ENCODE results near the gene DNAJC18. TPM values are rescaled to one million over a fixed set of nuclear protein-coding genes. Genes with fewer than 3 reads are reported as not detected.

Gene DNAJC18
- total and polyA plus RNA-seq, 2 donors (not counting 1 experiment from before 2014, with no cell fraction given): 2.0 to 13.6 TPM

GRCh38 chr5:139474890-139475791 is 35.8 kb upstream of the DNAJC18 start:
- Mint-ChIP-seq H3K9me3 (ENCODE audit: insufficient read depth) (no peaks in the 10 kb centered on the region), H3K27ac (no peak overlapping the region), H3K27me3 (peaks cover 23% of the 10 kb centered on the region), H3K4me1 (peaks cover 16% of the 10 kb centered on the region), H3K4me3 (no peak overlapping the region)
- Histone ChIP-seq H3K4me1 (ENCODE audit: control insufficient read depth in 2 of 2, insufficient read depth in 2 of 2, low read length in 2 of 2) (peaks cover 17 to 20% of the 10 kb centered on the region in 2 donors), H3K4me3 (ENCODE audit: control extremely low read depth in 1 of 5, extremely low read depth in 1 of 5, insufficient read depth in 1 of 5, low read depth in 2 of 5, low read length in 4 of 5) (no peak overlapping the region), H3K79me2 (ENCODE audit: control insufficient read depth, insufficient read depth, low read length) (no peaks in the 10 kb centered on the region), H3K36me3 (replicated peaks in 1 of 2; ENCODE audit: control extremely low read depth in 1 of 2, control insufficient read depth in 1 of 2, extremely low read depth in 1 of 2, insufficient read depth in 2 of 2, low read length in 1 of 2) (no peaks in the 10 kb centered on the region), H3K4me2 (replicated peaks; ENCODE audit: low read depth, low read length, poor library complexity, severe bottlenecking) (no peak overlapping the region), H3K9ac (ENCODE audit: low read length) (no peak overlapping the region), H4K20me1 (ENCODE audit: control insufficient read depth, insufficient read depth, low read length, poor library complexity, severe bottlenecking) (no peaks in the 10 kb centered on the region), H3K27me3 (replicated peaks in 1 of 4; ENCODE audit: control extremely low read depth in 1 of 4, control insufficient read depth in 3 of 4, insufficient read depth in 4 of 4, low read length in 3 of 4) (peaks cover 0 to 24% (median 11%) of the 10 kb centered on the region in 4 experiments), H3K9me3 (ENCODE audit: control extremely low read depth in 1 of 3, control insufficient read depth in 2 of 3, insufficient read depth in 1 of 3, low read length in 2 of 3) (peaks cover 0 to 5% (median 0%) of the 10 kb centered on the region in 3 donors), H2AFZ (ENCODE audit: insufficient read depth, low read depth, low read length, poor library complexity, severe bottlenecking) (no peak overlapping the region), H3K27ac (ENCODE audit: low read length in 2 of 2) (no peak overlapping the region)
- ChIA-PET CTCF (no interaction called here), POLR2A (interaction anchor here (0.6 kb wide), 1 partner anchor 42 kb away, joined by 3 read pairs; no protein-coding TSS in a partner anchor)
- DNase-seq (no peak), ATAC-seq (ENCODE audit: low read depth) (no peak)
- intact Hi-C loops (cut with micrococcal nuclease): no loop called here
- WGBS (ENCODE audit: insufficient coverage): 19% methylated on average over 8 of the region's 13 CpGs
- TF ChIP-seq CTCF (IDR thresholded peaks at IDR 0.05) (no peak), EZH2 (IDR thresholded peaks at IDR 0.05; ENCODE audit: borderline replicate concordance, insufficient read depth, low read depth, low read length, poor library complexity, severe bottlenecking) (no peak)

- POLR2A ChIA-PET: no interaction called here
- ATAC-seq (ENCODE audit: low read depth) (no peak), DNase-seq (no peak)
- H3K4me1 Mint-ChIP-seq: peaks cover 16% of the 10 kb centered on the region
- 70% methylated on average over 2 of the region's 2 CpGs for WGBS (ENCODE audit: insufficient coverage)
- CTCF ChIA-PET: no interaction called here
- intact Hi-C loops (cut with micrococcal nuclease): no loop called here
- Histone ChIP-seq H3K27me3 (replicated peaks in 1 of 4; ENCODE audit: control extremely low read depth in 1 of 4, control insufficient read depth in 3 of 4, insufficient read depth in 4 of 4, low read length in 3 of 4) (peaks cover 0 to 24% (median 11%) of the 10 kb centered on the region in 4 experiments), H3K9ac (ENCODE audit: low read length) (no peak overlapping the region), H3K79me2 (ENCODE audit: control insufficient read depth, insufficient read depth, low read length) (no peaks in the 10 kb centered on the region), H3K36me3 (replicated peaks in 1 of 2; ENCODE audit: control extremely low read depth in 1 of 2, control insufficient read depth in 1 of 2, extremely low read depth in 1 of 2, insufficient read depth in 2 of 2, low read length in 1 of 2) (no peaks in the 10 kb centered on the region), H3K4me2 (replicated peaks; ENCODE audit: low read depth, low read length, poor library complexity, severe bottlenecking) (no peak overlapping the region), H3K4me3 (ENCODE audit: control extremely low read depth in 1 of 5, extremely low read depth in 1 of 5, insufficient read depth in 1 of 5, low read depth in 2 of 5, low read length in 4 of 5) (no peak overlapping the region), H3K4me1 (ENCODE audit: control insufficient read depth in 2 of 2, insufficient read depth in 2 of 2, low read length in 2 of 2) (peaks cover 17 to 20% of the 10 kb centered on the region in 2 donors), H3K9me3 (ENCODE audit: control extremely low read depth in 1 of 3, control insufficient read depth in 2 of 3, insufficient read depth in 1 of 3, low read length in 2 of 3) (peaks cover 0 to 5% (median 0%) of the 10 kb centered on the region in 3 donors), H4K20me1 (ENCODE audit: control insufficient read depth, insufficient read depth, low read length, poor library complexity, severe bottlenecking) (no peaks in the 10 kb centered on the region), H3K27ac (ENCODE audit: low read length in 2 of 2) (no peak overlapping the region), H2AFZ (ENCODE audit: insufficient read depth, low read depth, low read length, poor library complexity, severe bottlenecking) (no peak overlapping the region)
- H3K9me3 Mint-ChIP-seq (ENCODE audit: insufficient read depth): no peaks in the 10 kb centered on the region
- TF ChIP-seq CTCF (IDR thresholded peaks at IDR 0.05) (no peak), EZH2 (IDR thresholded peaks at IDR 0.05; ENCODE audit: borderline replicate concordance, insufficient read depth, low read depth, low read length, poor library complexity, severe bottlenecking) (no peak)
- no peak overlapping the region for H3K27ac Mint-ChIP-seq
- peaks cover 31% of the 10 kb centered on the region for H3K27me3 Mint-ChIP-seq
- H3K4me3 Mint-ChIP-seq: no peak overlapping the region
Measured at GRCh38 chr5:139473565-139473964, 34.2 kb upstream of the DNAJC18 start.

Data from B cell (primary cell).